Cardiac muscle cell (in vitro differentiated cells and primary cell): ENCODE results near the gene CCDC182. TPM values are rescaled to one million over a fixed set of nuclear protein-coding genes. Genes with fewer than 3 reads are reported as not detected.

Experiments used
- DNase-seq, 2 donors: peaks; one replicate each; pipeline versions ENCODE4 v3.0.0 to v3.0.0-alpha.2; 2010 to 2017; ENCODE audit warnings: low read depth in 1 of 2, low spot score in 1 of 2
- H3K27ac ChIP-seq: fragments of 200-600 bp; sonication (generic); 2 replicates; pipeline ENCODE4 v1.5.1; 2016
- H3K27me3 ChIP-seq: fragments of 200-600 bp; sonication (generic); 2 replicates; pipeline ENCODE4 v1.6.0; 2016; ENCODE audit warnings: control low read depth
- H3K36me3 ChIP-seq: fragments of 200-600 bp; sonication (generic); 2 replicates; pipeline ENCODE4 v1.5.1; 2016; ENCODE audit warnings: control low read depth
- H3K4me1 ChIP-seq: fragments of 200-600 bp; sonication (generic); 2 replicates; pipeline ENCODE4 v1.8.1; 2017; ENCODE audit warnings: low read depth, mild to moderate bottlenecking, mixed run types
- H3K4me3 ChIP-seq: fragments of 200-600 bp; sonication (generic); 2 replicates; pipeline ENCODE4 v1.5.1; 2016; ENCODE audit warnings: mild to moderate bottlenecking
- H3K9me3 ChIP-seq: fragments of 200-600 bp; sonication (generic); 2 replicates; pipeline ENCODE4 v1.5.1; 2017; ENCODE audit warnings: low read depth, mild to moderate bottlenecking, control low read depth
- polyA plus RNA-seq: library from polyadenylated mRNA; unstranded; fragments of >200 nt; fragmentation: Nextera tagmentation; extraction: Ambion mirVana; gene quantifications from 2 replicates; pipeline ENCODE4 v1.2.1, GENCODE V29; 2016
- total RNA-seq: library from RNA; depleted of rRNA; stranded (reverse); fragments of >200 nt; gene quantifications from 2 replicates; pipeline ENCODE4 v1.2.3, GENCODE V29; 2016
- TF ChIP-seq, protein P1 (sequence below): IDR thresholded peaks from 2 replicates; pipeline ENCODE4 v1.5.1; 2012; ENCODE audit warnings: low read depth, mild to moderate bottlenecking, low read length

CCDC182 gene
- total and polyA plus RNA-seq, 2 experiments from 2014 or later: not detected

DNA sequence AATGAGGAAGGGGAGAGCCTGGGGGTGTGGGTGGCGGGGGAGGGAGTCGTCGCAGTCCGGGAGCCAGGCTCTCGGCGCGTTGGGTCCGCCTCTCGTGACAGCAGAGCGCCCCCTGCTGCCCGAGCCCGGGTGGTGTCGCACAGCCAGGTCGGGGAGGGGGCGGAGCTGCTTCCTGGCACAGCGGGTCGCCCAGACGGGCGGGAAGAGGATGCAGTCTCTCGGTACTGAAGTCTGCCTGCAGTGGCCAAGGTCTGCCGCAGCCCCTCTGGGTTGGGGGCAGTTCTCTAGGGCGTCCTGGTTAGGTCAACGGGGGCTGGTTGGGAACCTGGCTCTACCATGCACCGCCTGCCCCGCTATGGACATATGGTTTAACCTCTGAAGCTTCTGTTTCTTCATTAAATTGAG lies 38.2 kb upstream of the CCDC182 start:
- Histone ChIP-seq H3K27ac (no peak overlapping the region), H3K4me1 (peaks cover 6% of the 10 kb centered on the region), H3K36me3 (no peaks in the 10 kb centered on the region), H3K4me3 (no peak overlapping the region), H3K27me3 (peaks cover 21% of the 10 kb centered on the region), H3K9me3 (no peaks in the 10 kb centered on the region)
- TF ChIP-seq, protein P1, sequence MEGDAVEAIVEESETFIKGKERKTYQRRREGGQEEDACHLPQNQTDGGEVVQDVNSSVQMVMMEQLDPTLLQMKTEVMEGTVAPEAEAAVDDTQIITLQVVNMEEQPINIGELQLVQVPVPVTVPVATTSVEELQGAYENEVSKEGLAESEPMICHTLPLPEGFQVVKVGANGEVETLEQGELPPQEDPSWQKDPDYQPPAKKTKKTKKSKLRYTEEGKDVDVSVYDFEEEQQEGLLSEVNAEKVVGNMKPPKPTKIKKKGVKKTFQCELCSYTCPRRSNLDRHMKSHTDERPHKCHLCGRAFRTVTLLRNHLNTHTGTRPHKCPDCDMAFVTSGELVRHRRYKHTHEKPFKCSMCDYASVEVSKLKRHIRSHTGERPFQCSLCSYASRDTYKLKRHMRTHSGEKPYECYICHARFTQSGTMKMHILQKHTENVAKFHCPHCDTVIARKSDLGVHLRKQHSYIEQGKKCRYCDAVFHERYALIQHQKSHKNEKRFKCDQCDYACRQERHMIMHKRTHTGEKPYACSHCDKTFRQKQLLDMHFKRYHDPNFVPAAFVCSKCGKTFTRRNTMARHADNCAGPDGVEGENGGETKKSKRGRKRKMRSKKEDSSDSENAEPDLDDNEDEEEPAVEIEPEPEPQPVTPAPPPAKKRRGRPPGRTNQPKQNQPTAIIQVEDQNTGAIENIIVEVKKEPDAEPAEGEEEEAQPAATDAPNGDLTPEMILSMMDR: peak; percentile 78
- DNase-seq: peak; percentile 51 to 87

DNA sequence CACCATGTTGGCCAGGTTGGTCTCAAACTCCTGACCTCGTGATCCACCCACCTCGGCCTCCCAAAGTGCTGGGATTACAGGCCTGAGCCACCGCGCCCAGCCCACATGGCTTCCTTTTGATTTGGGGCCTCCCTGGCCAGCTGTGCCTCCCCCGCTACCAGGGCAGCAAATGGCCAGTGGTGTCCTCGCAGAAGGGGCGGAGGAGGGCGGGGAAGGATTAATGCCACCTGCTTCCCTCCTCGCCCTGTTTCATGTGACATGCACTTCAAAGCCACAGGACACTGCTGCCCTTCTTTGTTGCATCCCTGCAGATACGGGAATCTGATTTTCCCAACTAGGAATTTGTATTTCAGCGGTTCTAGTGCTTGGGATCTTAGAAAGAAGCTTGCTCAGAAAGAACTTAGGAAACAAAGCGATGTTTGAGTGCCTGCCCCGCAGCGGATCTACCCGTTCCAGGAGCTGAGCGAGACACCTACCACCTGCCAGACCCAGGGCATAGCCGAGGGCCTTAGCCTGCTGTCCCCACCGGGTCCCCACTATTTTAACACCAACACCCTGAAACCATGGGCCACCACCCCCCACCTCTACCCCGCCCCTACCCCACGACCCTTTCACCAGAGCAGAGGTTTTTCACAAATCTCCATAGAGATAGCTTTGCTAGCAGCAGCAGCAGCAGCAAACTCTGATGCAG lies 37.7 kb upstream of the CCDC182 start:
- no peak overlapping the region for H3K27ac ChIP-seq
- peaks cover 6% of the 10 kb centered on the region for H3K4me1 ChIP-seq
- H3K9me3 ChIP-seq: no peaks in the 10 kb centered on the region
- H3K4me3 ChIP-seq: no peak overlapping the region
- no peaks in the 10 kb centered on the region for H3K36me3 ChIP-seq
- no peak for DNase-seq
- peaks cover 16% of the 10 kb centered on the region for H3K27me3 ChIP-seq
- TF ChIP-seq, protein P1: no peak

DNA sequence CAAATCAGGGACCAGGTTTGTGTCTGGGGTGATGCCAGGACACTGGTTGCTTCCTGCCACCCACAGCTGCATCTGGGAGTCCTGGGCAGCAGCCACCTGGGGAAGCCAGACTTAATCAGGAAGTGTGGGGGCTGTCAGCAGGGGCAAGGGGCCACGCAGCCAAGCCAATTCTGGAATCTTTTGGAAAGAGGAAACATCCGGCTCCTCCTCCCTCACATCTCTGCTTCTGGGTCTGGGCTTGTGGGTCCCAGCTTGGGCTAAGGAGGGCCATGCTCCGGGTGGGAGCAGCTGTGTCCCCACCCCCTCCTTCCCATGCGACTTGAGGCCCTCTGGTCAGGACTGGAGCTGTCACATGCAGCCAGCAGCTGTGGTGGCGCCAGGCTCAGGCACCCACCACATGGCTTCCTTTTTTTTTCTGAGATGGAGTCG lies 37.0 kb upstream of the CCDC182 start:
- Histone ChIP-seq H3K27ac (no peak overlapping the region), H3K4me1 (peaks cover 6% of the 10 kb centered on the region), H3K4me3 (no peak overlapping the region), H3K27me3 (peaks cover 9% of the 10 kb centered on the region), H3K36me3 (no peaks in the 10 kb centered on the region), H3K9me3 (no peaks in the 10 kb centered on the region)
- TF ChIP-seq, protein P1: no peak
- DNase-seq: peak in 1 of 2 donors; percentile 4

DNA sequence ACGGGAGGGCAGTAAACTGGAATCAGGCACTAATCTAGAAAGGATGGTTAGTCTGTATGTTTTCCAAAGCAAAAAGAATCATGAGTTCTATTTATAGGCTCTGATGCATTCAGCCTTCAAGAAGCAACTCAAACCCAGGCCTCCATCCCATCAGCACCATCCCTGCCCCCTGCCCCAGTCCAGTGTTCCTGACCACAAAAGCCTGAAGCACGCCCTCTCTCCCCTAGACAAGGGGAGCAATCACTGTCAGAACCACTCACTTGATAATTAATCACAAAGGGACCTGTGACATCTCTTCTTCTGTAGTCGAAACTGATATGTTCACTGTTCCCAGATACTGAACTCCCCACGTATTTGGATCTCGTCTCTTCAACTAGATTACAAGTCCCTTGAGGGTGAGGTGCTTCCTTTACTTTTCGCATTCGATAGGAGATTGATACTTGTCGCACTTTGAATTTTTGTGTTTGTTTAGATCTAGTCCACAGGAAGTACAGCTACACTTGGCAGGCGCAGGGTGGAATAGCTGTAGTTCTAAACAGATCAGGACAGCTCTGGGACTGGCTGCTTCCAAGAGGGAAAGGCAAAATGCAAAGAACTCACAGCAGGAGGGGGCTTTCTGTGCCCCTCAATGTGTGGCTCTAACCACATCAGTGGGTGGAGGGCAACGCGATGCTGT lies 36.4 kb upstream of the CCDC182 start:
- Histone ChIP-seq H3K9me3 (no peaks in the 10 kb centered on the region), H3K4me3 (no peak overlapping the region), H3K4me1 (peaks cover 6% of the 10 kb centered on the region), H3K27me3 (peaks cover 3% of the 10 kb centered on the region), H3K27ac (no peak overlapping the region), H3K36me3 (no peaks in the 10 kb centered on the region)
- DNase-seq: peak in 1 of 2 donors; percentile 8
- TF ChIP-seq, protein P1: no peak

DNA sequence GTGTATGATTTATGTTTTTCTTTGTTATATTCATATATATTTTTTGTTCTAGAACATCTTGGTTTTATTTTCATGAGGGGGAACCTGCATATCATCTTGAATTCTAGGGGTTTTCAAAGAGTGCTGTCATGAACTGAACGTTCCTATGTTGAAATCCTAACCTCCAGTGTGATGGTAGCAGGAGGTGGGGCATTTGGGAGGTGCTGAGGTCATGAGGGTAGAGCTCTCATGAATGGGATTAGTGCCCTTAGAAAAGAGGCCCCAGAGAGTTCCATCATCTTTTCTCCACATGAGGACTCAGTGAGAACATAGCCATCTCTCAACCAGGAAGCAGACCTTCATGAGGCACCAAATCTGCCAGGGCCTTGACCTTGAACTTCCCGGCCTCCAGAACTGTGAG lies 34.6 kb upstream of the CCDC182 start:
- no peak overlapping the region for H3K4me3 ChIP-seq
- TF ChIP-seq, protein P1: no peak
- no peak for DNase-seq

More for the DNA sequence above, 34.6 kb upstream of the CCDC182 start:
- no peaks in the 10 kb centered on the region for H3K36me3 ChIP-seq
- no peak overlapping the region for H3K27ac ChIP-seq
- no peaks in the 10 kb centered on the region for H3K9me3 ChIP-seq
- H3K4me1 ChIP-seq: peaks cover 6% of the 10 kb centered on the region
- no peaks in the 10 kb centered on the region for H3K27me3 ChIP-seq
